Stomach (tissue), 4 donors: ENCODE measurements around the gene MYO5A.

Source experiments
- POLR2AphosphoS5 ChIP-seq, 3 donors: sonication (generic); formaldehyde crosslinking; IDR thresholded peaks; one replicate each; pipeline ENCODE4 v1.6.1; 2016; ENCODE audit warnings: antibody characterized with exemption in 3 of 3
- TF ChIP-seq, protein P1 (sequence below), 7 experiments: fragments of 450-650 bp in 4 of 7; fragments of 200-600 bp in 3 of 7; sonication (generic) in 3 of 7; IDR thresholded peaks; one replicate each; pipeline ENCODE4 v1.5.1; 2016 to 2019; ENCODE audit warnings: antibody characterized with exemption in 7 of 7, control low read depth in 2 of 7, mild to moderate bottlenecking in 1 of 7

DNA sequence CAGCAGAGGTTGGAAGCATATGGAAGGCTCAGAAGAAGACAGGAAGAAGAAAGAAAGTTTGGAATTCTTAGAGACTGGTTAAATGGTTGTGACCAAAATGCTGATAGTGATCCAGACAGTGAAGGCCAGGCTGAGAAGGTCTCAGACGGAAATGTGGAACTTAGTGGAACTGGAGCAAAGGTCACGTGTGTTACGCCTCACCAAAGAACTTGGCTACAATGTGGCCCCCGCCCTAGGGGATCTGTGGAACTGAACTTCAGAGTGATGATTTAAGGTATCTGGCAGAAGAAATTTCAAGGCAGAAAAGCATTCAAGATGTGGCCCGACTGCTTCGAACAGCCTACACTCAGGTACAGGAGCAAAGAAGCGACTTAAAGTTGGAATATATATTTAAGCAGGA, 83.1 kb downstream of the MYO5A start:
- TF ChIP-seq, protein P1, sequence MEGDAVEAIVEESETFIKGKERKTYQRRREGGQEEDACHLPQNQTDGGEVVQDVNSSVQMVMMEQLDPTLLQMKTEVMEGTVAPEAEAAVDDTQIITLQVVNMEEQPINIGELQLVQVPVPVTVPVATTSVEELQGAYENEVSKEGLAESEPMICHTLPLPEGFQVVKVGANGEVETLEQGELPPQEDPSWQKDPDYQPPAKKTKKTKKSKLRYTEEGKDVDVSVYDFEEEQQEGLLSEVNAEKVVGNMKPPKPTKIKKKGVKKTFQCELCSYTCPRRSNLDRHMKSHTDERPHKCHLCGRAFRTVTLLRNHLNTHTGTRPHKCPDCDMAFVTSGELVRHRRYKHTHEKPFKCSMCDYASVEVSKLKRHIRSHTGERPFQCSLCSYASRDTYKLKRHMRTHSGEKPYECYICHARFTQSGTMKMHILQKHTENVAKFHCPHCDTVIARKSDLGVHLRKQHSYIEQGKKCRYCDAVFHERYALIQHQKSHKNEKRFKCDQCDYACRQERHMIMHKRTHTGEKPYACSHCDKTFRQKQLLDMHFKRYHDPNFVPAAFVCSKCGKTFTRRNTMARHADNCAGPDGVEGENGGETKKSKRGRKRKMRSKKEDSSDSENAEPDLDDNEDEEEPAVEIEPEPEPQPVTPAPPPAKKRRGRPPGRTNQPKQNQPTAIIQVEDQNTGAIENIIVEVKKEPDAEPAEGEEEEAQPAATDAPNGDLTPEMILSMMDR (IDR thresholded peaks at IDR 0.05), result no peak
- no peak for TF ChIP-seq POLR2AphosphoS5 (IDR thresholded peaks at IDR 0.05)
